ENCODE results near the gene SURF1. TPM values are rescaled to one million over a fixed set of nuclear protein-coding genes. Genes with fewer than 3 reads are reported as not detected.
"Not testable (repeated sequence)": the region's sequence is repeated elsewhere in the genome, so short reads cannot be mapped to it uniquely, and the experiment has no call there.

Gene SURF1
- total RNA-seq, 1 donor from 2014 or later = 44.5 TPM

- FAIRE-seq (peak; percentile 47), DNase-seq (ENCODE audit: low read depth) (no peak)
- no peak for TF ChIP-seq CTCF (IDR thresholded peaks at IDR 0.05; ENCODE audit: insufficient read depth, low read length, severe bottlenecking)
- H3K27me3 ChIP-seq (ENCODE audit: control insufficient read depth, insufficient read depth, low read length) = no peaks in the 10 kb centered on the region
- H3K36me3 ChIP-seq (ENCODE audit: control insufficient read depth, insufficient read depth, low read length) = peaks cover 36% of the 10 kb centered on the region
- no peak overlapping the region for H3K4me3 ChIP-seq (ENCODE audit: low read depth, low read length)
Measured at GRCh38 chr9:133340256-133340655, 16.0 kb downstream of the SURF1 start.

DNA sequence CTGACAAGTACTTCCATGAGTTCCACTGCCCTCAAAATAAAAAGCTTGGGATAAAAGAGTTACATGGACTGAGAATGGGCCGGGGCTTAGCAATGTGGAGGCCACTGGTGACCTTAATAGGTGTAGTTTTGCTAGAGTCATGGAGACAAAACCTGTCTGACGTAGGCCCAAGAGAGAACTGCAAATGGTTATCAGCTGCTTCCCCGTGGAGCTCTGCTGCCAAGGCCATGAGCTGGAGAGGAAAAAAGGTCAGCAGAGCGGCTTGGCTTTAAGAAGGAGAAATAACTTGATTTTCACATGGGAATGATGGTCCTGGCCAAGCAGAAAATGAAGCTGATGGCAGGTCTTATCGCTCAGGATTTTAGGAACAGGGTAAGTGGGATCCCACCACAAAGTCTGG, 16.6 kb downstream of the SURF1 start:
- H3K36me3 ChIP-seq (ENCODE audit: control insufficient read depth, insufficient read depth, low read length) = peaks cover 30% of the 10 kb centered on the region
- no peak for DNase-seq (ENCODE audit: low read depth)
- FAIRE-seq = no peak
- H3K4me3 ChIP-seq (ENCODE audit: low read depth, low read length) = no peak overlapping the region
- H3K27me3 ChIP-seq (ENCODE audit: control insufficient read depth, insufficient read depth, low read length) = no peaks in the 10 kb centered on the region
- TF ChIP-seq CTCF (IDR thresholded peaks at IDR 0.05; ENCODE audit: insufficient read depth, low read length, severe bottlenecking) = no peak

DNA sequence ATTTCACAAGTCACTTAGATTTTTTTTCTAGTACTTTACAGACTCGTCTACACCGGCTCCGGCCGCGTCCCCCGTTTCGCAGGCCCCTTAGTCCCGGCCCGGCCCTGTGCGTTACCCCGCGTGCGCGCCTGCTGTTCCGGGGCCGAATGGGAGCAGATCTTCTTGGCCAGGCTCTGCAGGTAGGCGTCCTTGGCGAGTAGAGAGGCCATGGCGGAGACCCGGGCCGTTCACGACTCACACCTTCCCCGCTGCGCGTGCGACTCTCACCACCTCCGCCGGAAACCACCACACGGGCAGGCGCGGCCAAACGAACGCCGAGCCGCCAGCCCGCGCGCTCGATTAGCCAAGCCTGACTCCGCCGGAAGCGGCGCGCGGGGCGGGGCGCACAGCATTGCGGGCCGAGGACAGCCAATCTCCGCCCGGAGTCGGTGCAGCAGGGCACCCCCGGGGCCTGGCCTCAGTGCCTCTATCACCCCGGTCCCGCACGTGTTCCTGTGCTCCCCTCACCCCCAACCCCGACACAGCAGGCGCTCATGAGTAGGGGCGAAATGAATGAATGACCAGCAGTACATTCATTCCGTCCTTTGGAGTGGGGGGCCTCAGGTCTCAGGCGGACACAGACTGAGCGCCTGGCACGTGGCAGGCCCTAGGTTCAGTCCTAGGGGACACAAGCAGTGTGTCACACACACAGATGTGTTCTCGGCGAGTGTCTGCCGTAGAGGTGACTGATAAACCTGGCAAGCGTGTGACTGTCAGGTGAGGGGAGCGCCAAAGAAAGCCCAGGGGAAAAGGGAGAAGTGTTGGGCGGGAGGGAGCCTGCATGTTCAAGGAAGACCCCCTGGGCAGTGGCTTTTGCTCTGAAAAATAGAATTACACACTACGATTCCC, 20.1 kb downstream of the SURF1 start, which contains the start of gene SURF6:
TSS of gene SURF6 (minus strand) at position 265 of the 888 bp plus-strand sequence. CDS start at position 209, 56 bp downstream.
- Histone ChIP-seq H3K27me3 (ENCODE audit: control insufficient read depth, insufficient read depth, low read length) (no peaks in the 10 kb centered on the region), H3K36me3 (ENCODE audit: control insufficient read depth, insufficient read depth, low read length) (peaks cover 30% of the 10 kb centered on the region), H3K4me3 (ENCODE audit: low read depth, low read length) (peak within 1 kb of the TSS; percentile 94)
- TF ChIP-seq CTCF (IDR thresholded peaks at IDR 0.05; ENCODE audit: insufficient read depth, low read length, severe bottlenecking) = no peak
- DNase-seq (ENCODE audit: low read depth) = peak; percentile 71
- FAIRE-seq = no peak

GRCh38 chr9:133334888-133335287, 21.4 kb downstream of the SURF1 start:
- Histone ChIP-seq H3K36me3 (ENCODE audit: control insufficient read depth, insufficient read depth, low read length) (peaks cover 24% of the 10 kb centered on the region), H3K4me3 (ENCODE audit: low read depth, low read length) (peak overlapping the region; percentile 94)
- FAIRE-seq; H3K27me3 ChIP-seq (ENCODE audit: control insufficient read depth, insufficient read depth, low read length); DNase-seq (ENCODE audit: low read depth): not testable (repeated sequence)

DNA sequence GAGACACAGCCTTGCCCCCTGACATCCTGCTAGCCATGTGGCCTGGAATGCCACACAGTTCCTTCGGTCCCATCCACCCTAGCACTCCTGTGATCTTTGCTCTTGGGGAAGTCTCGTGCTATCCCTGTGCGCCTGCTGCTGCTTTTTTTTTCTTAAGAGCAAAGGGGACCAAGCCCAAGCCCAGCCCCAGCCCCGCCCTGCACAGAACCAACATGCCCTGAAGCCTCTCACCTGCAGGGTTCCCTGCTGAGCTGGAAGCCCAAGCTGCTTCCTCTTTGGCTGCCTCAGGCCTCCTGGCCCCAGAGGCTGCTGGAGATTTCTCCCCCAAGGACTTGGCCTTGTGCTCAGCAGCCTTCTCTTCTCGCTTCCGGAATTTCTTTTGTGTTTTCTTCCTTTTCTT, 22.1 kb downstream of the SURF1 start:
- FAIRE-seq = no peak
- no peak for TF ChIP-seq CTCF (IDR thresholded peaks at IDR 0.05; ENCODE audit: insufficient read depth, low read length, severe bottlenecking)

GRCh38 chr9:133333566-133333965, 22.7 kb downstream of the SURF1 start:
- peaks cover 22% of the 10 kb centered on the region for H3K36me3 ChIP-seq (ENCODE audit: control insufficient read depth, insufficient read depth, low read length)
- DNase-seq (ENCODE audit: low read depth) (no peak), FAIRE-seq (no peak)
- H3K27me3 ChIP-seq (ENCODE audit: control insufficient read depth, insufficient read depth, low read length) = no peaks in the 10 kb centered on the region
- TF ChIP-seq CTCF (IDR thresholded peaks at IDR 0.05; ENCODE audit: insufficient read depth, low read length, severe bottlenecking) = peak; percentile 11
- H3K4me3 ChIP-seq (ENCODE audit: low read depth, low read length) = no peak overlapping the region

More for the DNA sequence above, 22.1 kb downstream of the SURF1 start:
- no peak for DNase-seq (ENCODE audit: low read depth)
- peaks cover 22% of the 10 kb centered on the region for H3K36me3 ChIP-seq (ENCODE audit: control insufficient read depth, insufficient read depth, low read length)
- H3K27me3 ChIP-seq (ENCODE audit: control insufficient read depth, insufficient read depth, low read length) = no peaks in the 10 kb centered on the region
- H3K4me3 ChIP-seq (ENCODE audit: low read depth, low read length) = no peak overlapping the region

All from bronchial epithelial cell (primary cell).